GM19099 (cell line): ENCODE data around the gene USO1.

ENCODE experiments used
- POLR2A ChIP-seq: IDR thresholded peaks from 3 replicates; pipeline ENCODE4 v1.6.1; 2011; ENCODE audit warnings: low read depth; ENCODE audit not compliant: insufficient read length; ENCODE audit errors: extremely low read depth

The USO1 gene

DNA sequence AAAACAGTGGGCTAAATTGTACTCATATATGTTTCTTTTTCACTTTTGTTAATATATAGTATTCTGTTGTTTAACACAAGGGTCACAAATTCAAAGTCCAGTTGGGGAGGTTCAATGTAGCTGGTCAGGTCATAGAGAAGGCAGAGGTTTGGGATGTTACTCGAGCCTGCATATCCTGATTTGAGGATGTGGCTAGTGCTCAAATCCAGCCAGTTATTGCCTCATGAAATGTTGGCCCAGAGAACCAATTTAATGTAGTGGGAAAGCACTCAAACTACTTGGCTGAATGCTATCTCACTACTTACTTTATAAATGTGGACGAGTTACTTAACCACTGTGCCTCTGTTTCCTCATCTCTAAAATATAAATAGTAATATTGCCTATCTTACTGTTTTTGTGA lies 12.5 kb downstream of the USO1 start:
- no peak for TF ChIP-seq POLR2A

GRCh38 chr4:75737398-75737797 lies 13.0 kb downstream of the USO1 start:
- TF ChIP-seq POLR2A, result no peak

- no peak for TF ChIP-seq POLR2A
Observed at GRCh38 chr4:75741027-75741426, 16.6 kb downstream of the USO1 start.

DNA sequence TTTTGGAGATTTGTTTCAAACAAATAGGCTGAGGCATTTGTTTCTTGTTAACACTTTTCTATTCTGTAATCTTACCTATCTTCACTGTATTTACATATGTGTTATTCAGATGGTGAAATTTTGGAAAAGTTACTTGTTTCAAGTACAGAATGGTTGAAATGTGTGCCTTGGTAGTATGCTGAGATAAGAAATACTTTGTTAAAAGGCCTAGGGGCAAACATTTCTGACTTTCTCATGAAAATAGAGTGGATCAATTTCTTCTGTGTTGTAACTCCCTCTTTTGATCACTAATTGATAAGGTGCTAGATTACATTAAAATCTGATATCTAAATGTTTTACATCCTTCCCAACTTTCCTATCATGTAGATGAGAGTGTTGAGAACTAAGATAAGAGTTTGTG lies 18.1 kb downstream of the USO1 start:
- no peak for TF ChIP-seq POLR2A

- TF ChIP-seq POLR2A, result no peak
Observed at GRCh38 chr4:75745161-75745560, 20.8 kb downstream of the USO1 start.

GRCh38 chr4:75745721-75746199 lies 21.4 kb downstream of the USO1 start:
- no peak for TF ChIP-seq POLR2A

GRCh38 chr4:75752637-75753036 lies 28.3 kb downstream of the USO1 start:
- no peak for TF ChIP-seq POLR2A

- TF ChIP-seq POLR2A, result no peak
Observed at GRCh38 chr4:75769036-75769435, 44.7 kb downstream of the USO1 start.

GRCh38 chr4:75771607-75772006 lies 47.2 kb downstream of the USO1 start:
- TF ChIP-seq POLR2A, result no peak

GRCh38 chr4:75777589-75777988 lies 53.2 kb downstream of the USO1 start:
- no peak for TF ChIP-seq POLR2A

DNA sequence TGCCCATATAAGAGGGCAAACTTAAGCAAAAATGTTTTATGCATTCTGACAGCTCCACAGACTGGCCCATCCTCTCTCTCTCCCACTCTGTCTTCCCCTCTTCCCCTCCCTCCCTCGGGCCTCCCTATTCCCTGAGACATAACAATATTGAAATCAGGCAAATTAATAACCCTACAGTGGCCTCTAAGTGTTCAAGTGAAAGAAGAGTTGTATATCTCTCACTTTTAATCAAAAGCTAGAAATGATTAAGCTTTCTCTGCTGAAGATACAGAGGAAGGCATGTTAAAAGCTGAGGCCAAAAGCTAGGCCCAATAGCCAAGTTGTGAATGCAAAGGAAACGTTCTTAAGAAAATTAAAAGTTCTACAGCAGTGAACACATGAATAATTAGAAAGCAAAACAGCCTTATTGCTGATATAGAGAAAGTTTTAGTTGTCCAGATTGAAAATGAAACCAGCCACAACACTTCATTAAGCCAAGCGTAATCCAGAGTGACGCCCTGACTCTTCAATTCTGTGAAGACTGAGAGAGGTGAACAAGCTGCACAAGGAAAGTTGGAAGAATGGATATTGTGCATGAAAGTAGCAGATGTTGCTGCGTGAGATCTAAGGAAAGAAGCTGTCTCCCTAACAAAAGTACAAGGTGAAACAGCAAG lies 54.9 kb downstream of the USO1 start:
- TF ChIP-seq POLR2A, result no peak

DNA sequence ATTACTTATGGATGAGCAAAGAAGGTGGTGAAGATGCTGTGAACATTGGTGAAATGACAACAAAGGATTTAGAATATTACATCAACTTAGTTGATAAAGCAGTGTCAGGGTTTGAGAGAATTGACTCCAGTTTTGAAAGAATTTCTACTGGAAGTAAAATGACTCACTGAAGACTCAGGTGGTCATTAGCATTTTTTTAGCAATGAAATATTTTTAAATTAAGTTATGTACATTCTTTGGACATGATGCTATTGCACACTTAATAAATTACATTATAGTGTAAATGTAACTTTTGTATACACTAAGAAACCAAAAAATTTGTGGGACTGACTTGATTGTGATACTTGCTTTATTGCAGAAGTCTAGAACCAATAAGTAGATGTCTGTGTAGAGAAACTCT lies 56.9 kb downstream of the USO1 start:
- TF ChIP-seq POLR2A, result no peak

GRCh38 chr4:75786526-75786925 lies 62.1 kb downstream of the USO1 start:
- TF ChIP-seq POLR2A, result no peak

DNA sequence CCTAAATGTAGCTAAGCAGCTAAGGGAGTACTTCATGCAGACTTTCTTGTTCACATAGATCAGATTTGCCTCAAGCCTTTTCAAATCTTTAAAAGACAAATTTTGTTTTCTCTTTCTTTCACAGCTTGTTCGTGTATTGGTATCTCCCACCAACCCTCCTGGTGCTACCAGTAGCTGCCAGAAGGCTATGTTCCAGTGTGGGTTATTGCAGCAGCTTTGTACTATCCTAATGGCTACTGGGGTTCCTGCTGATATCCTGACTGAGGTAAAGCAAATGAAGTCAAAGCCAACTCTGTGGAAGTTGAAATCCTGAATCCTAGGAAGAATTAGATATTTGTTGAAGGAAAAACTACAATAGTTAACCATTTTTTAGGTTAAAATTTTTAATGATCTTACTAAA lies 62.6 kb downstream of the USO1 start:
- no peak for TF ChIP-seq POLR2A

GRCh38 chr4:75790024-75790423 lies 65.6 kb downstream of the USO1 start:
- TF ChIP-seq POLR2A, result no peak

GRCh38 chr4:75800972-75801371 lies 76.6 kb downstream of the USO1 start:
- TF ChIP-seq POLR2A, result no peak

DNA sequence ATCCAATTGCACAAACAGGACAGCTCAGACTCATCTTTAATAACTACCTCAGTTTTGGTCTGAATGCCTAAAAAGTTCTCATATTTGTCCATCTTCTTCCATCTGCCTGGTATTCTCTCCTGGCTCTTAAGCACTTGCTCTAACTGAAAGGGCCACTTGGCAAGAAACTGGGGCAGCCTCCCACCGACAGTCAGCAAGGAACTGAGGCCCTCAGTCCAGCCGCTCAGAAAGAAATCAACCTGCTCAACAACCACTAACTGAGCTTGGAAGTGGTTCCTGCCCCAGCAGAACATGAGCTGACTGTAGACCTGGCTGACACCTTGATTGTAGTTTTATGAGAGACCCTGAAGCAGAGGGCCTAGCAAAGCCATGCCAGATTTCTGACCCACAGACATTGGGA lies 93.5 kb downstream of the USO1 start:
- TF ChIP-seq POLR2A, result no peak
